HUES6 (cell line): Measurements from ENCODE around the gene SC5D.

Source experiments
- H3K27ac ChIP-seq: 2 replicates; pipeline ENCODE4 v1.7.0; 2013; ENCODE audit warnings: low read depth, mild to moderate bottlenecking, low read length, inconsistent platforms
- H3K27me3 ChIP-seq: 2 replicates; pipeline ENCODE4 v1.6.1; 2013; ENCODE audit warnings: low read length; ENCODE audit not compliant: control insufficient read depth, insufficient read depth
- H3K36me3 ChIP-seq: 2 replicates; pipeline ENCODE4 v1.6.1; 2013; ENCODE audit warnings: low read length; ENCODE audit not compliant: control insufficient read depth, insufficient read depth
- H3K4me1 ChIP-seq: 2 replicates; pipeline ENCODE4 v1.6.1; 2013; ENCODE audit warnings: low read length; ENCODE audit not compliant: control insufficient read depth, insufficient read depth
- H3K4me3 ChIP-seq: 2 replicates; pipeline ENCODE4 v1.5.1; 2013; ENCODE audit warnings: low read depth, low read length
- H3K9ac ChIP-seq: one replicate; pipeline ENCODE4 v1.6.1; 2013; ENCODE audit warnings: mild to moderate bottlenecking, low read length
- H3K9me3 ChIP-seq: 2 replicates; pipeline ENCODE4 v1.6.1; 2013; ENCODE audit warnings: low read depth, low read length; ENCODE audit not compliant: control insufficient read depth, insufficient read depth

The SC5D gene

GRCh38 chr11:121344824-121345223, 52.3 kb downstream of the SC5D start:
- Histone ChIP-seq H3K4me3 (no peak overlapping the region), H3K27ac (no peak overlapping the region), H3K4me1 (peaks cover 7% of the 10 kb centered on the region), H3K9ac (no peak overlapping the region), H3K27me3 (no peaks in the 10 kb centered on the region), H3K9me3 (no peaks in the 10 kb centered on the region), H3K36me3 (no peaks in the 10 kb centered on the region)

- Histone ChIP-seq H3K9me3 (no peaks in the 10 kb centered on the region), H3K36me3 (no peaks in the 10 kb centered on the region), H3K4me1 (peaks cover 7% of the 10 kb centered on the region), H3K9ac (no peak overlapping the region), H3K27me3 (no peaks in the 10 kb centered on the region), H3K27ac (no peak overlapping the region), H3K4me3 (no peak overlapping the region)
These were observed 54.5 kb downstream of the SC5D start for GRCh38 chr11:121347094-121347493.

- H3K4me1 ChIP-seq, result peaks cover 11% of the 10 kb centered on the region
- H3K27me3 ChIP-seq, result no peaks in the 10 kb centered on the region
- no peak overlapping the region for H3K27ac ChIP-seq
- no peak overlapping the region for H3K4me3 ChIP-seq
- H3K9me3 ChIP-seq, result no peaks in the 10 kb centered on the region
- H3K9ac ChIP-seq, result no peak overlapping the region
- H3K36me3 ChIP-seq, result no peaks in the 10 kb centered on the region
These were observed 55.2 kb downstream of the SC5D start for GRCh38 chr11:121347813-121348212.

GRCh38 chr11:121348220-121348875, 55.8 kb downstream of the SC5D start:
- Histone ChIP-seq H3K27me3 (no peaks in the 10 kb centered on the region), H3K4me1 (peaks cover 11% of the 10 kb centered on the region), H3K36me3 (no peaks in the 10 kb centered on the region), H3K9me3 (no peaks in the 10 kb centered on the region), H3K27ac (no peak overlapping the region), H3K9ac (no peak overlapping the region), H3K4me3 (no peak overlapping the region)

GRCh38 chr11:121349790-121350189, 57.2 kb downstream of the SC5D start:
- H3K4me3 ChIP-seq, result no peak overlapping the region
- H3K4me1 ChIP-seq, result peaks cover 11% of the 10 kb centered on the region
- H3K9me3 ChIP-seq, result no peaks in the 10 kb centered on the region
- H3K27ac ChIP-seq, result no peak overlapping the region
- H3K9ac ChIP-seq, result no peak overlapping the region
- H3K36me3 ChIP-seq, result no peaks in the 10 kb centered on the region
- H3K27me3 ChIP-seq, result no peaks in the 10 kb centered on the region

DNA sequence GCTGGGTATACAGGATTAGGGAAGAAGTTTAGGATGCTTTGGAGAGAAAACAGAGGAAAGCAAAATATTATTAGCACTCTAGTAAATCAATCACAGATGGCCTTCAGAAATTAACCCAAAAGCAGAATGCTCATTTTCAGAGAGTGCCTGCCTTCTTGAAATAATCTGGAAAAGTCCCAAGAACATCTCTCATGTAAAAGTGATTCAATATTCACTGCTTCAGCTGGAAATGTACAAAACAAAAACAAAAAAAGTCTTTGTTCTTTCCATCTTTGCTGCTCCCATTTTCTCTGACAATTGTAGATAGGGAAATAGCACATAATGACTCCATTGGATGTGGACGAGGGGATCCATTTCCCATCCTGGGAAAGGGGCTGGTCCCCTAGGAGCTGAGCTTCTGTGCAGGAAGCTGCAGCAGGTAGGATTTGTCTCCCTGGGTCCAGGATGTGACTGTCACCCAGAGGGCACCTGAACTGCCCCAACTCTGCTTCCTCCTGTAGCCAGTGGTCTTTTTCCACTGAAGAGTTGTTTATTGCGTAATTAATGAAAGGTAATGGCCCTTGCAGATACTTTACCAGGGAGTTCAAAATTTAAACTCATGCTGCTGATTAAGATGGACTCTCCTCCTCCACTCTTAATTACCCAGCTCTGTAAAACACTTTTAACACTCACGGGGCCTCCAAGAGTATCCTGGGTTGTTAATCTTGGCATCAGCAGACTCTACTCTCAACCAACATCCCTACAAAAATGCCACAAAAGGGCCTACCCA, 57.9 kb downstream of the SC5D start:
- Histone ChIP-seq H3K9ac (no peak overlapping the region), H3K36me3 (no peaks in the 10 kb centered on the region), H3K27ac (no peak overlapping the region), H3K4me1 (peaks cover 11% of the 10 kb centered on the region), H3K4me3 (no peak overlapping the region), H3K9me3 (no peaks in the 10 kb centered on the region), H3K27me3 (no peaks in the 10 kb centered on the region)

- Histone ChIP-seq H3K27me3 (no peaks in the 10 kb centered on the region), H3K27ac (no peak overlapping the region), H3K4me1 (peaks cover 11% of the 10 kb centered on the region), H3K9ac (no peak overlapping the region), H3K9me3 (no peaks in the 10 kb centered on the region), H3K4me3 (no peak overlapping the region), H3K36me3 (no peaks in the 10 kb centered on the region)
These were observed 58.6 kb downstream of the SC5D start for GRCh38 chr11:121351083-121351630.

GRCh38 chr11:121352251-121352891, 59.8 kb downstream of the SC5D start:
- Histone ChIP-seq H3K4me3 (no peak overlapping the region), H3K4me1 (peaks cover 9% of the 10 kb centered on the region), H3K27me3 (no peaks in the 10 kb centered on the region), H3K27ac (no peak overlapping the region), H3K9ac (no peak overlapping the region), H3K9me3 (no peaks in the 10 kb centered on the region), H3K36me3 (no peaks in the 10 kb centered on the region)

GRCh38 chr11:121354192-121354591, 61.6 kb downstream of the SC5D start:
- no peak overlapping the region for H3K27ac ChIP-seq
- no peaks in the 10 kb centered on the region for H3K27me3 ChIP-seq
- H3K4me1 ChIP-seq, result 0 out of 2 replicates have a peak, but pooled peaks cover 3% of the 10 kb centered on the region
- no peak overlapping the region for H3K9ac ChIP-seq
- no peaks in the 10 kb centered on the region for H3K36me3 ChIP-seq
- H3K4me3 ChIP-seq, result no peak overlapping the region
- H3K9me3 ChIP-seq, result no peaks in the 10 kb centered on the region

- 0 out of 2 replicates have a peak, but pooled peaks cover 3% of the 10 kb centered on the region for H3K4me1 ChIP-seq
- no peaks in the 10 kb centered on the region for H3K27me3 ChIP-seq
- H3K36me3 ChIP-seq, result no peaks in the 10 kb centered on the region
- no peak overlapping the region for H3K9ac ChIP-seq
- no peaks in the 10 kb centered on the region for H3K9me3 ChIP-seq
- no peak overlapping the region for H3K4me3 ChIP-seq
- H3K27ac ChIP-seq, result no peak overlapping the region
These were observed 63.8 kb downstream of the SC5D start for GRCh38 chr11:121356357-121356756.
